ENCODE results near the gene SLC13A4.
A peak's percentile ranks its signal among the peaks of the same experiment; 100 is the strongest.
"Not testable (repeated sequence)": the region's sequence is repeated elsewhere in the genome, so short reads cannot be mapped to it uniquely, and the experiment has no call there.

The SLC13A4 gene

GRCh38 chr7:135728136-135728669, at the start of gene SLC13A4:
SLC13A4 (minus strand) TSS chr7:135728186; CDS start chr7:135727496, 690 bp downstream.
- H3K9me3 ChIP-seq (ENCODE audit: control insufficient read depth in 2 of 2, low read length in 2 of 2): no peaks in the 10 kb centered on the region
- H3K9ac ChIP-seq (ENCODE audit: low read depth in 1 of 2, low read length in 2 of 2): no peak within 1 kb of the TSS
- no peak within 1 kb of the TSS for H3K4me3 ChIP-seq (ENCODE audit: low read length in 2 of 2)
- no peaks in the 10 kb centered on the region for H3K4me1 ChIP-seq (ENCODE audit: control insufficient read depth in 2 of 2, insufficient read depth in 2 of 2, low read length in 2 of 2)
- no peaks in the 10 kb centered on the region for H3K36me3 ChIP-seq (ENCODE audit: control insufficient read depth in 2 of 2, insufficient read depth in 2 of 2, low read length in 2 of 2)
- no peak within 1 kb of the TSS for H3K27ac ChIP-seq (ENCODE audit: low read depth in 2 of 2, low read length in 2 of 2)
- H3K27me3 ChIP-seq (ENCODE audit: control insufficient read depth in 2 of 2, insufficient read depth in 2 of 2, low read length in 2 of 2): no peaks in the 10 kb centered on the region

DNA sequence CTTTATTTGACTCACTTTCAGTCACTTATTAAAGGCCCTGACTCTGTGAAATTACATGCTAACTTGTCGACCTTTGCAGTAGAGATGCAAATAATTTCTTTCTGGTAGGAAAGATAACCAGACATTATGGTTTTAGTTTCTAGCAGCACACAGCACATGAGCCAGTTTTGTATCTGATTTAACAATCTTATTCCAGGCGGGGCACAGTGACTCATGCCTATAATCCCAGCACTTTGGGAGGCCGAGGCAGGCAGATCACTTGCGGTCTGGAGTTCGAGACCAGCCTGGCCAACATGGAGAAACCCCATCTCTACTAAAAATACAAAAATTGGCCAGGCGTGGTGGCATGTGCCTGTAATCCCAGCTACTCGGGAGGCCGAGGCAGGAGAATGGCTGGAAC, 47.9 kb upstream of the SLC13A4 start:
- not testable (repeated sequence) for H3K36me3 ChIP-seq (ENCODE audit: control insufficient read depth in 2 of 2, insufficient read depth in 2 of 2, low read length in 2 of 2); H3K4me3 ChIP-seq (ENCODE audit: low read length in 2 of 2); H3K27me3 ChIP-seq (ENCODE audit: control insufficient read depth in 2 of 2, insufficient read depth in 2 of 2, low read length in 2 of 2); H3K27ac ChIP-seq (ENCODE audit: low read depth in 2 of 2, low read length in 2 of 2); H3K9ac ChIP-seq (ENCODE audit: low read depth in 1 of 2, low read length in 2 of 2); H3K9me3 ChIP-seq (ENCODE audit: control insufficient read depth in 2 of 2, low read length in 2 of 2)
- peaks cover 0 to 16% of the 10 kb centered on the region in 2 donors for H3K4me1 ChIP-seq (ENCODE audit: control insufficient read depth in 2 of 2, insufficient read depth in 2 of 2, low read length in 2 of 2)

DNA sequence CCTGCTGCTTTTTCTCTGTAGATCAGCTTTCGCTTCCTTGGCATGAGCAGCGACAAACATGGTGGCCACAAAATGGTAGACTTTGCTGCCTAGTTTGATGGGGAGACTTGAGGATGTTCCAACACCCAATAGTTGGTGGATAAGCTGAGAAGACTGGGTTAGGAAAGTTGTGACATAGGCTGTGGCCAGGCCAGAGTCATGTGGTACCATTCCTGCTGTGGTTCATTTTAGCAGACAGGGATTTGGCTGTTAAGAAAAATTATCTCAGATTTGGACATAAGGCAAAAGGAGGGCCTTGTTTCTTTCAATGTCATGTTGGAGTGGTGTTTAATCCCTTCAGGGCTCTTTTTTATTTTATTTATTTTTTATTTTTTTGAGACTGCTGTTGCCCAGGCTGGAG, 47.2 kb upstream of the SLC13A4 start:
- peaks cover 0 to 16% of the 10 kb centered on the region in 2 donors for H3K4me1 ChIP-seq (ENCODE audit: control insufficient read depth in 2 of 2, insufficient read depth in 2 of 2, low read length in 2 of 2)
- H3K9me3 ChIP-seq (ENCODE audit: control insufficient read depth in 2 of 2, low read length in 2 of 2): peaks cover 0 to 6% of the 10 kb centered on the region in 2 donors

GRCh38 chr7:135774284-135774683, 46.3 kb upstream of the SLC13A4 start:
- H3K36me3 ChIP-seq (ENCODE audit: control insufficient read depth in 2 of 2, insufficient read depth in 2 of 2, low read length in 2 of 2): no peaks in the 10 kb centered on the region
- H3K4me3 ChIP-seq (ENCODE audit: low read length in 2 of 2): no peak overlapping the region
- no peak overlapping the region for H3K9ac ChIP-seq (ENCODE audit: low read depth in 1 of 2, low read length in 2 of 2)
- peak overlapping the region; percentile 11 to 20 for H3K27ac ChIP-seq (ENCODE audit: low read depth in 2 of 2, low read length in 2 of 2)
- no peaks in the 10 kb centered on the region for H3K27me3 ChIP-seq (ENCODE audit: control insufficient read depth in 2 of 2, insufficient read depth in 2 of 2, low read length in 2 of 2)
- H3K9me3 ChIP-seq (ENCODE audit: control insufficient read depth in 2 of 2, low read length in 2 of 2): peaks cover 0 to 6% of the 10 kb centered on the region in 2 donors
- peaks cover 0 to 16% of the 10 kb centered on the region in 2 donors for H3K4me1 ChIP-seq (ENCODE audit: control insufficient read depth in 2 of 2, insufficient read depth in 2 of 2, low read length in 2 of 2)

More for the DNA sequence above, 47.2 kb upstream of the SLC13A4 start:
- no peak overlapping the region for H3K27ac ChIP-seq (ENCODE audit: low read depth in 2 of 2, low read length in 2 of 2)
- no peaks in the 10 kb centered on the region for H3K36me3 ChIP-seq (ENCODE audit: control insufficient read depth in 2 of 2, insufficient read depth in 2 of 2, low read length in 2 of 2)
- no peak overlapping the region for H3K4me3 ChIP-seq (ENCODE audit: low read length in 2 of 2)
- no peaks in the 10 kb centered on the region for H3K27me3 ChIP-seq (ENCODE audit: control insufficient read depth in 2 of 2, insufficient read depth in 2 of 2, low read length in 2 of 2)
- H3K9ac ChIP-seq (ENCODE audit: low read depth in 1 of 2, low read length in 2 of 2): no peak overlapping the region

DNA sequence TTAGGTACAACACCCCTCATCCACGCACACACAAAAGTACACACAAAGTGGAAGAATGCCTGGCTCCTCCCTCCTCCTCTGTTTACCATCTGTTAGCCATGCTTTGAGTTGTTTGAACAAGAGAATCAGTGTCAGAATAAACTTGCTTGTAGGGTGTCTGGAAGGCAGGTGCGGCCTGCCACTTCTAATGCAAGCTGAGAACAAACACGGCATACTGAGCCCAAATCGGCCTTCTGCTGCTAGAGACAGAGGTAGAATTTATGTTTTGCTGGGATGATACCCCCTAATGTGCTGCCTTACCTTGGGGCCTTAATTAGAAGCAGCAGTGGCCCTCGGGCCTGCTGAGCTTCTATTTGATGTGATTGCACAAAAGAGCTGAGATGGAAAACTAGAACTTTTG, 45.5 kb upstream of the SLC13A4 start:
- no peak overlapping the region for H3K4me3 ChIP-seq (ENCODE audit: low read length in 2 of 2)
- H3K27ac ChIP-seq (ENCODE audit: low read depth in 2 of 2, low read length in 2 of 2): no peak overlapping the region
- H3K27me3 ChIP-seq (ENCODE audit: control insufficient read depth in 2 of 2, insufficient read depth in 2 of 2, low read length in 2 of 2): no peaks in the 10 kb centered on the region
- peaks cover 0 to 6% of the 10 kb centered on the region in 2 donors for H3K9me3 ChIP-seq (ENCODE audit: control insufficient read depth in 2 of 2, low read length in 2 of 2)
- peaks cover 0 to 16% of the 10 kb centered on the region in 2 donors for H3K4me1 ChIP-seq (ENCODE audit: control insufficient read depth in 2 of 2, insufficient read depth in 2 of 2, low read length in 2 of 2)
- no peaks in the 10 kb centered on the region for H3K36me3 ChIP-seq (ENCODE audit: control insufficient read depth in 2 of 2, insufficient read depth in 2 of 2, low read length in 2 of 2)
- H3K9ac ChIP-seq (ENCODE audit: low read depth in 1 of 2, low read length in 2 of 2): no peak overlapping the region

GRCh38 chr7:135772639-135773222, 44.7 kb upstream of the SLC13A4 start:
- peaks cover 0 to 16% of the 10 kb centered on the region in 2 donors for H3K4me1 ChIP-seq (ENCODE audit: control insufficient read depth in 2 of 2, insufficient read depth in 2 of 2, low read length in 2 of 2)
- H3K9ac ChIP-seq (ENCODE audit: low read depth in 1 of 2, low read length in 2 of 2): no peak overlapping the region
- no peak overlapping the region for H3K4me3 ChIP-seq (ENCODE audit: low read length in 2 of 2)
- H3K36me3 ChIP-seq (ENCODE audit: control insufficient read depth in 2 of 2, insufficient read depth in 2 of 2, low read length in 2 of 2): no peaks in the 10 kb centered on the region
- H3K9me3 ChIP-seq (ENCODE audit: control insufficient read depth in 2 of 2, low read length in 2 of 2): peaks cover 0 to under 1% of the 10 kb centered on the region in 2 donors
- H3K27ac ChIP-seq (ENCODE audit: low read depth in 2 of 2, low read length in 2 of 2): no peak overlapping the region
- peaks cover 0 to 3% of the 10 kb centered on the region in 2 donors for H3K27me3 ChIP-seq (ENCODE audit: control insufficient read depth in 2 of 2, insufficient read depth in 2 of 2, low read length in 2 of 2)

GRCh38 chr7:135771961-135772638, 44.1 kb upstream of the SLC13A4 start:
- no peaks in the 10 kb centered on the region for H3K36me3 ChIP-seq (ENCODE audit: control insufficient read depth in 2 of 2, insufficient read depth in 2 of 2, low read length in 2 of 2)
- H3K9me3 ChIP-seq (ENCODE audit: control insufficient read depth in 2 of 2, low read length in 2 of 2): no peaks in the 10 kb centered on the region
- H3K27me3 ChIP-seq (ENCODE audit: control insufficient read depth in 2 of 2, insufficient read depth in 2 of 2, low read length in 2 of 2): peaks cover 0 to 3% of the 10 kb centered on the region in 2 donors
- no peak overlapping the region for H3K27ac ChIP-seq (ENCODE audit: low read depth in 2 of 2, low read length in 2 of 2)
- peaks cover 0 to 16% of the 10 kb centered on the region in 2 donors for H3K4me1 ChIP-seq (ENCODE audit: control insufficient read depth in 2 of 2, insufficient read depth in 2 of 2, low read length in 2 of 2)
- no peak overlapping the region for H3K9ac ChIP-seq (ENCODE audit: low read depth in 1 of 2, low read length in 2 of 2)
- H3K4me3 ChIP-seq (ENCODE audit: low read length in 2 of 2): no peak overlapping the region

- no peak overlapping the region for H3K9ac ChIP-seq (ENCODE audit: low read depth in 1 of 2, low read length in 2 of 2)
- no peak overlapping the region for H3K27ac ChIP-seq (ENCODE audit: low read depth in 2 of 2, low read length in 2 of 2)
- H3K27me3 ChIP-seq (ENCODE audit: control insufficient read depth in 2 of 2, insufficient read depth in 2 of 2, low read length in 2 of 2): peaks cover 0 to 5% of the 10 kb centered on the region in 2 donors
- no peaks in the 10 kb centered on the region for H3K36me3 ChIP-seq (ENCODE audit: control insufficient read depth in 2 of 2, insufficient read depth in 2 of 2, low read length in 2 of 2)
- H3K4me1 ChIP-seq (ENCODE audit: control insufficient read depth in 2 of 2, insufficient read depth in 2 of 2, low read length in 2 of 2): peaks cover 0 to 16% of the 10 kb centered on the region in 2 donors
- H3K4me3 ChIP-seq (ENCODE audit: low read length in 2 of 2): no peak overlapping the region
- H3K9me3 ChIP-seq (ENCODE audit: control insufficient read depth in 2 of 2, low read length in 2 of 2): no peaks in the 10 kb centered on the region
Observed at GRCh38 chr7:135771051-135771450, 43.1 kb upstream of the SLC13A4 start.

DNA sequence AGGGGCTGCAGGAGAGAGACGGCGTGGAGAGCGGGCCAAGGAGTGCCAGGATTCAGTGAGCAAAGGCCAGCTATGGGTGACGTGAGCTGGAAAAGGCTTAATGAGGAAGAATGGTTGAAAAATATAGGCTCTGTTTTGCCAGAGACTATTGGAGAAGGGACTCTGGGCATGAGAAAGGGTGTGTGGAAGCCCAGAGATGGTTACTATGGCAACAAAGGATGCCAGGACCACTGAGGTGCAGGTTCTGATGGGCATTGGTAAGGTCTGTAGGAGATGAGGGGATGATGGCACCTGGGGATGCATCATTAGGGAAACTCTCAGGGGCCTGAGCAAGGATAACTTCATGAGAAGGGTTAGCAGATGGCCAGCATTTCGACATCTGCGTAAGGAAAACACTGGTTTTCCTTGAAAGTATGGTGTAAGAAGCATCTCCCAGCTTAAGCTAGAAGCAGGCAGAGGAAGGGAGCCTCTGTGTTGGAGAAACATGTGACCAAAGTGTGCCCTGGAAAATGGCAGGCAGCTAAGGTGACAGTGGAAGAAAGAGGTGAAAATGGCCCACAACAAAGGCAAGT, 42.2 kb upstream of the SLC13A4 start:
- no peak overlapping the region for H3K9ac ChIP-seq (ENCODE audit: low read depth in 1 of 2, low read length in 2 of 2)

More for the DNA sequence above, 42.2 kb upstream of the SLC13A4 start:
- Histone ChIP-seq H3K27me3 (ENCODE audit: control insufficient read depth in 2 of 2, insufficient read depth in 2 of 2, low read length in 2 of 2) (peaks cover 0 to 5% of the 10 kb centered on the region in 2 donors), H3K27ac (ENCODE audit: low read depth in 2 of 2, low read length in 2 of 2) (no peak overlapping the region), H3K9me3 (ENCODE audit: control insufficient read depth in 2 of 2, low read length in 2 of 2) (no peaks in the 10 kb centered on the region), H3K4me1 (ENCODE audit: control insufficient read depth in 2 of 2, insufficient read depth in 2 of 2, low read length in 2 of 2) (peaks cover 0 to 16% of the 10 kb centered on the region in 2 donors), H3K4me3 (ENCODE audit: low read length in 2 of 2) (no peak overlapping the region), H3K36me3 (ENCODE audit: control insufficient read depth in 2 of 2, insufficient read depth in 2 of 2, low read length in 2 of 2) (no peaks in the 10 kb centered on the region)

All from mucosa of rectum (tissue), 2 donors.